ENCODE data around the gene POU2F1. TPM values are rescaled to one million over a fixed set of nuclear protein-coding genes. Genes with fewer than 3 reads are reported as not detected.

The POU2F1 gene
- total RNA-seq, 1 experiment from 2014 or later = 25.0 TPM

GRCh38 chr1:167469280-167469965, 248.7 kb downstream of the POU2F1 start:
- BruUV-seq (replicated peaks) = no TSS peak
- Histone ChIP-seq H3K27ac (ENCODE audit: low read depth, low read length, poor library complexity, severe bottlenecking) (no peak overlapping the region), H3K4me1 (ENCODE audit: insufficient read depth, low read length, poor library complexity, severe bottlenecking) (no peaks in the 10 kb centered on the region), H3K27me3 (replicated peaks; ENCODE audit: insufficient read depth, low read depth, low read length, poor library complexity) (no peaks in the 10 kb centered on the region), H3K36me3 (ENCODE audit: insufficient read depth, low read length, poor library complexity, severe bottlenecking) (no peaks in the 10 kb centered on the region), H3K9me3 (ENCODE audit: low read depth, low read length, poor library complexity, severe bottlenecking) (no peaks in the 10 kb centered on the region), H3K4me3 (ENCODE audit: low read depth, low read length, poor library complexity, severe bottlenecking) (no peak overlapping the region)
- CTCF ChIA-PET = no interaction called here
- TF ChIP-seq EZH2 (IDR thresholded peaks at IDR 0.05; ENCODE audit: borderline replicate concordance, low read depth, low read length, poor library complexity, severe bottlenecking) (no peak), CTCF (conservative IDR thresholded peaks at IDR 0.05; ENCODE audit: low read depth, low read length) (no peak)
- DNase-seq (ENCODE audit: low spot score) = no peak
- intact Hi-C loops (cut with micrococcal nuclease; ENCODE audit: unreplicated experiment) = no loop called here
- POLR2A ChIA-PET (ENCODE audit: low non-redundant PET) = no interaction called here

GRCh38 chr1:167471568-167471967, 250.9 kb downstream of the POU2F1 start:
- H3K27ac ChIP-seq (ENCODE audit: low read depth, low read length, poor library complexity, severe bottlenecking) = no peak overlapping the region
- no peak for DNase-seq (ENCODE audit: low spot score)
- H3K27me3 ChIP-seq (replicated peaks; ENCODE audit: insufficient read depth, low read depth, low read length, poor library complexity) = no peaks in the 10 kb centered on the region
- H3K4me1 ChIP-seq (ENCODE audit: insufficient read depth, low read length, poor library complexity, severe bottlenecking) = no peaks in the 10 kb centered on the region
- no TSS peak for BruUV-seq (replicated peaks)
- intact Hi-C loops (cut with micrococcal nuclease; ENCODE audit: unreplicated experiment) = no loop called here
- CTCF ChIA-PET = no interaction called here
- H3K36me3 ChIP-seq (ENCODE audit: insufficient read depth, low read length, poor library complexity, severe bottlenecking) = no peaks in the 10 kb centered on the region
- POLR2A ChIA-PET (ENCODE audit: low non-redundant PET) = no interaction called here
- no peaks in the 10 kb centered on the region for H3K9me3 ChIP-seq (ENCODE audit: low read depth, low read length, poor library complexity, severe bottlenecking)
- TF ChIP-seq CTCF (conservative IDR thresholded peaks at IDR 0.05; ENCODE audit: low read depth, low read length) = no peak
- no peak for TF ChIP-seq EZH2 (IDR thresholded peaks at IDR 0.05; ENCODE audit: borderline replicate concordance, low read depth, low read length, poor library complexity, severe bottlenecking)
- H3K4me3 ChIP-seq (ENCODE audit: low read depth, low read length, poor library complexity, severe bottlenecking) = no peak overlapping the region

GRCh38 chr1:167472752-167473521, 252.3 kb downstream of the POU2F1 start:
- no peaks in the 10 kb centered on the region for H3K9me3 ChIP-seq (ENCODE audit: low read depth, low read length, poor library complexity, severe bottlenecking)
- ChIA-PET POLR2A (ENCODE audit: low non-redundant PET) (no interaction called here), CTCF (interaction anchor here (0.6 kb wide), 1 partner anchor 127 kb away, joined by 3 read pairs; no protein-coding TSS in a partner anchor)
- H3K27me3 ChIP-seq (replicated peaks; ENCODE audit: insufficient read depth, low read depth, low read length, poor library complexity) = no peaks in the 10 kb centered on the region
- TF ChIP-seq EZH2 (IDR thresholded peaks at IDR 0.05; ENCODE audit: borderline replicate concordance, low read depth, low read length, poor library complexity, severe bottlenecking) = no peak
- no peak for TF ChIP-seq CTCF (conservative IDR thresholded peaks at IDR 0.05; ENCODE audit: low read depth, low read length)
- H3K27ac ChIP-seq (ENCODE audit: low read depth, low read length, poor library complexity, severe bottlenecking) = no peak overlapping the region
- no peak overlapping the region for H3K4me3 ChIP-seq (ENCODE audit: low read depth, low read length, poor library complexity, severe bottlenecking)
- H3K36me3 ChIP-seq (ENCODE audit: insufficient read depth, low read length, poor library complexity, severe bottlenecking) = no peaks in the 10 kb centered on the region
- no TSS peak for BruUV-seq (replicated peaks)
- DNase-seq (ENCODE audit: low spot score) = no peak
- intact Hi-C loops (cut with micrococcal nuclease; ENCODE audit: unreplicated experiment) = no loop called here
- no peaks in the 10 kb centered on the region for H3K4me1 ChIP-seq (ENCODE audit: insufficient read depth, low read length, poor library complexity, severe bottlenecking)
